ENCODE results near the gene ARHGAP26. TPM values are rescaled to one million over a fixed set of nuclear protein-coding genes. Genes with fewer than 3 reads are reported as not detected.

ARHGAP26 gene
- total RNA-seq, 4 donors from 2014 or later: 11.0 to 23.3 (median 14.3) TPM

GRCh38 chr5:142784401-142784955 lies 14.3 kb downstream of the ARHGAP26 start:
- H3K4me3 ChIP-seq (ENCODE audit: low read depth, poor library complexity, severe bottlenecking): no peak overlapping the region
- WGBS, 2 donors: 83 to 84% methylated on average over 7 of the region's 7 CpGs
- TF ChIP-seq POLR2A (IDR thresholded peaks at IDR 0.05): no peak
- no peak for TF ChIP-seq CTCF (IDR thresholded peaks at IDR 0.05)
- intact Hi-C loops (cut with DNase I; ENCODE audit: low total_unique reads): no loop called here
- DNase-seq (ENCODE audit: low spot score in 2 of 2): no peak

- TF ChIP-seq POLR2A (IDR thresholded peaks at IDR 0.05) (no peak), CTCF (IDR thresholded peaks at IDR 0.05) (no peak)
- intact Hi-C loops (cut with DNase I; ENCODE audit: low total_unique reads): no loop called here
- no peak for DNase-seq (ENCODE audit: low spot score in 2 of 2)
- WGBS, 2 donors: 91 to 92% methylated on average over 5 of the region's 5 CpGs
- no peak overlapping the region for H3K4me3 ChIP-seq (ENCODE audit: low read depth, poor library complexity, severe bottlenecking)
Measured at GRCh38 chr5:142785206-142785605, 15.0 kb downstream of the ARHGAP26 start.

GRCh38 chr5:142789206-142789605 lies 19.0 kb downstream of the ARHGAP26 start:
- intact Hi-C loops (cut with DNase I; ENCODE audit: low total_unique reads): no loop called here
- no peak overlapping the region for H3K4me3 ChIP-seq (ENCODE audit: low read depth, poor library complexity, severe bottlenecking)
- TF ChIP-seq CTCF (IDR thresholded peaks at IDR 0.05): no peak
- no peak for TF ChIP-seq POLR2A (IDR thresholded peaks at IDR 0.05)
- 21 to 30% methylated on average over 1 of the region's 1 CpG for WGBS, 2 donors
- DNase-seq (ENCODE audit: low spot score in 2 of 2): no peak

- WGBS, 2 donors: 88% methylated on average over 7 of the region's 7 CpGs
- DNase-seq (ENCODE audit: low spot score in 2 of 2): no peak
- intact Hi-C loops (cut with DNase I; ENCODE audit: low total_unique reads): no loop called here
- H3K4me3 ChIP-seq (ENCODE audit: low read depth, poor library complexity, severe bottlenecking): no peak overlapping the region
- no peak for TF ChIP-seq POLR2A (IDR thresholded peaks at IDR 0.05)
- TF ChIP-seq CTCF (IDR thresholded peaks at IDR 0.05): no peak
Measured at GRCh38 chr5:142792012-142792864, 22.1 kb downstream of the ARHGAP26 start.

GRCh38 chr5:142792865-142793232 lies 22.7 kb downstream of the ARHGAP26 start:
- DNase-seq (ENCODE audit: low spot score in 2 of 2): no peak
- TF ChIP-seq POLR2A (IDR thresholded peaks at IDR 0.05) (no peak), CTCF (IDR thresholded peaks at IDR 0.05) (no peak)
- WGBS, 2 donors: 90 to 91% methylated on average over 5 of the region's 5 CpGs

More at GRCh38 chr5:142792865-142793232, 22.7 kb downstream of the ARHGAP26 start:
- H3K4me3 ChIP-seq (ENCODE audit: low read depth, poor library complexity, severe bottlenecking): no peak overlapping the region
- intact Hi-C loops (cut with DNase I; ENCODE audit: low total_unique reads): no loop called here

Measured in lower leg skin (tissue), 4 donors.